Measurements from ENCODE around the gene CHCHD6.

CHCHD6 gene

DNA sequence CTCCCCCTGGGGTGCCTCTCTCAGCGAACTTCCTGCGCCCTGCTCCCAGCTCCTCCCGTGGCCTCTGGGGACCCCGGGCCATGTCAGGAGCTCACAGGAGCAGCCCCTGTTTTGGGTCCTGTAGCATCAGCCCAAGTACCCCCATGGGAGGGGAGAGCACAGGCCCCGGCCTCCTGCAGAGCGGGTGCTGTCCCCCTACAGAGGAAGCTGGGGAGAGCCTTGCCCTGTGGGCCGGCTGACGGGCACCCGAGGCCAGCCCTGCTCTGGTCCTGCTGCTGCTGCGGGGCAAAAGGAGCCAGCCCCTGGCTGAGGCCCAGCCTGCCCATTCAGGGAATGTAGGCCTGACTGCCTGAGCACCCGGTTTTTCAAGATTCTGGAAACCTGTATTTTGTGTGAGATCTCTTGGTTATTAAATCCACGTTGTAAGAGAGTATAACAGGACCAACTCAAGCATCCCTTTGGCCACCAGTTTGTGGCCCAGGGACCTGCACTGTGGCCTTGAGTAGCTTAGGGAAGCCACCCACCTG is 291.3 kb downstream of the CHCHD6 start:
- H3K4me3 ChIP-seq (ENCODE audit: low read length): no peak overlapping the region
- TF ChIP-seq ZNF274 (IDR thresholded peaks at IDR 0.05; ENCODE audit: low read depth, low read length): no peak

DNA sequence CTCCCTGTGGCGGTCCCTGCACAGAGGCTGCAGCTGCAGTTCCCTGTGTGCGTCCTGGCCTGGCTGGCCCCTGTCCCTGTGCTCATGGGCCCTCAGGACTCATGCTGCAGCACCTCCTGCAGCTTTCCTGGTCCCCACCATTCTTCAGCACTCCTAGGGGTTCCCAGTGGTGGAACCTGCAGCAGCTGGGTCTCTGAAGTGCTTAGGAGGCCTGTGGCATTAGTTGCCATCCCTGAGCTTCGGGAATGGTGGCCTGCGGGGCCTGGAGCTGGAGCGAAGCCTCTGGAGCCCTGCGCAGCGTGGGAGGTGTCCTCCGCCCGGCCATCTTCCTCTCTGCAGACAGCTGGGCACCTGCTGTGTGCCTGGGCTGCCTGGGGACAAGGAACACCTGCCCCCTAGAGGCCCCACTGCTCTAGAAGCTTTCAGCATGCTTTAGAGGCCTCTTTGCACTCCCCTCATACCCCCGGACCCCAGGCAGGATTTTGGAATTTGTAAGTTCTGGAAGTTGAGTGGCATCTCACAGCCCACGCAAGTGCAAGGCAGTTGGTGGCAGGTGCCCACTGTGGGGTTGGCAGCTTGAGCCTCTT is 292.0 kb downstream of the CHCHD6 start:
- TF ChIP-seq ZNF274 (IDR thresholded peaks at IDR 0.05; ENCODE audit: low read depth, low read length): no peak
- H3K4me3 ChIP-seq (ENCODE audit: low read length): no peak overlapping the region

GRCh38 chr3:126996905-126997304 is 292.9 kb downstream of the CHCHD6 start:
- no peak for TF ChIP-seq ZNF274 (IDR thresholded peaks at IDR 0.05; ENCODE audit: low read depth, low read length)
- no peak overlapping the region for H3K4me3 ChIP-seq (ENCODE audit: low read length)

DNA sequence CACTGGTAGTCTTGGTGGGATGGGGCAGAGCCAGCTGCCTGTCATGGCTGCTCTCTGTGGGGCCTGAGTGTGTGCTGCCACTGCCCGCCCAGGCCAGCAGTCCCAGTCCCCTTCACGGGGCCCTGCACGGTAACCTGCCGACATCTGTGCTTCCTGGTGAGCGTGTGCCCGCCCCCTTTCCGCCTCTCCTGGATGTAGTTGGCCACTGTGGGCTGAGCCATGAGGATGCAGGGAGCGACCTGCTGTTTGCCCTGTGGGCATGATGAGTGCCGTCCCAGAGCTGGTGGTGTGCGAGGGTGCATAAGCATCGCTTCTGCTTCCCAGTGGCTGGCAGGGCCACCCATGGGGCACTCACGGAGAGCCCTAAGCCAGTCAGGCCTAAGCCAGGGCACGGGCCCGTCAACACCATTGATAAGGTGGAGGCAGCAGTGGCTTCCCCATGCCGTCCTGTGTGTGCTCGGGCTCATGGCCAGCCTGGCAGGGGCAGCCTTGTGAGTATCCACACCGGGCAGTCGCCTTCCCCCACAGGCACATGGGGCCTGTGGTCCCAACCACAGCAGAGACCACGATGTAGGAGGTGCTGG is 293.5 kb downstream of the CHCHD6 start:
- H3K4me3 ChIP-seq (ENCODE audit: low read length): no peak overlapping the region
- TF ChIP-seq ZNF274 (IDR thresholded peaks at IDR 0.05; ENCODE audit: low read depth, low read length): no peak

DNA sequence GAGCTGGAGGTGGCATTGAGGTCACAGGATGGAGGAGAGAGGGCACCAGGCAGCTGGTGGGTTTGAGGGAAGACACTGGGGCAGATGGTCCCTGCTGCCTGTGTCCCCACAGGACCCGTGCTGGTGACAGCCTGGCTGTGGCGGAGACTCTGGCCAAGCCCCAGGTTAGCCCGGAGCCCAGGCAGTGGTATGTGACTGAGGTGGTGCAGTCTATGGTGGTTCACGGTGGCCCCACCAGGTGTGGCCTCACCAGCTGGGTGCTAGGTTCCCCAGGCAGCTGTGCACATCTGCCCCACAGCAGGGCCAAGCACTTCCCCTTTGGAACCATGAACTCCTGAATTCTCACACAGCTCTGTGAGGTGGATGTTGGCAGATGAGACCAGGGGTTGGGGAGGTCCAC is 294.3 kb downstream of the CHCHD6 start:
- no peak overlapping the region for H3K4me3 ChIP-seq (ENCODE audit: low read length)
- TF ChIP-seq ZNF274 (IDR thresholded peaks at IDR 0.05; ENCODE audit: low read depth, low read length): no peak

DNA sequence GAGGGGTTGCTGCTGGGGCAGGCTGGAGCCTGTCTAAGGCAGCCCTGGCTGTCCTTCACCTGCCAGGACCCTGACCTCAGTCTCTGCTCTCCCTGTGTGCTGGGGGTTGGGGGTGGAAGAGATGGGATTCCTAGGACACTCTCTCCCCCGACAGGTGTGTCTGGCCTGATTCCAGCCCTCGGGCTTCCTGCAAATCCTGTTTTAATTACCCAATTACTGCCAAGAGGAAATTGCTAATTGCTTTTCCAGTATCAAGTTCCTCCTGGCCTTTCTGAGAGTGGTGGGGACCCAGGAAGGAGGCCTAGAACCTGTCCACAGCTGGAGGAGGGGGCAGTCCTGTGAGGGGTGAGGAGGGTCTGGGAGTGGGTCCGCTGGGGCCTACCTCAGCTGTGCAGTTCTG is 294.7 kb downstream of the CHCHD6 start:
- no peak overlapping the region for H3K4me3 ChIP-seq (ENCODE audit: low read length)
- no peak for TF ChIP-seq ZNF274 (IDR thresholded peaks at IDR 0.05; ENCODE audit: low read depth, low read length)

- H3K4me3 ChIP-seq (ENCODE audit: low read length): no peak overlapping the region
- no peak for TF ChIP-seq ZNF274 (IDR thresholded peaks at IDR 0.05; ENCODE audit: low read depth, low read length)
Observed at GRCh38 chr3:126999383-126999782, 295.3 kb downstream of the CHCHD6 start.

DNA sequence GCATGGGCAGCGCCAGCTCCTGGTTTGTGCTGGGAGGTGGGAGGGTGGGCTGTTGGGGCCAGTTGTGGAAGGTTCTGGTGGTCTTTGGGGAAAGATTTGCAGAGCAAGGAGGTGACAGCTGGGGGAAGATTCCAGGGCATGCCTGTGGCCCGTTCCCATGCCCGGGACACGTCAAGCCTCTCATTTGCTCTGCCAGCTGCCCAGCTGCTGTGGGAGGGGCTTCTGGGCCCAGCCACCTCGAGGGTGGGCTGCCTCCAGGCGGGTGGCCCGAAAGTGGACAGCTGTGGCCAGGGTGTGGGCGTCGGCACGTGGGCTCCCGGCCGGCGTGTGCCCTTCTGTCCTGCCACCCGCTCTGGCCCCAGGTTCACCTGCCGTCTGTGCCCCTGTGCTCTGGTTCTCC is 296.1 kb downstream of the CHCHD6 start:
- no peak overlapping the region for H3K4me3 ChIP-seq (ENCODE audit: low read length)
- no peak for TF ChIP-seq ZNF274 (IDR thresholded peaks at IDR 0.05; ENCODE audit: low read depth, low read length)

DNA sequence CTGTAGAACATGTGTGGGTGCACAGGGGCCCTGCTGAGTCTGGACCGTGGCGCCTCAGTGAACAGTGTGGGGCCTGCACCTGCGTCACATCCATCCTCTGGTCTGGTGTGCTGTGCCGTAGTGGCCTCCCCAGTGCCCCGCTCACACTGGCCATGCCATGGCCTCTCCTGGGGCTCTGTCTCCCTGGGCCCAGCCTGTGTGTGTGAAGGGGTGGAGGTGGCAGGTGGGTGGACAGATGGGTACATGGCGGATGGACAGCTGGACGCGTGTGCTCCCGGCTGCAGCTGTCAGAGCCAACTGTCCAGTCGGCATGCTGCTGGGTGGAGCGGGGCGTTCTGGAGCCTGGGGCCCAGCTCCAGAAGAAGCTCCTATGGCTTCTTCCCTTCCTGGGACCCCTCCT is 296.7 kb downstream of the CHCHD6 start:
- no peak overlapping the region for H3K4me3 ChIP-seq (ENCODE audit: low read length)
- no peak for TF ChIP-seq ZNF274 (IDR thresholded peaks at IDR 0.05; ENCODE audit: low read depth, low read length)

- no peak for TF ChIP-seq ZNF274 (IDR thresholded peaks at IDR 0.05; ENCODE audit: low read depth, low read length)
- no peak overlapping the region for H3K4me3 ChIP-seq (ENCODE audit: low read length)
Observed at GRCh38 chr3:127001486-127002194, 297.6 kb downstream of the CHCHD6 start.

DNA sequence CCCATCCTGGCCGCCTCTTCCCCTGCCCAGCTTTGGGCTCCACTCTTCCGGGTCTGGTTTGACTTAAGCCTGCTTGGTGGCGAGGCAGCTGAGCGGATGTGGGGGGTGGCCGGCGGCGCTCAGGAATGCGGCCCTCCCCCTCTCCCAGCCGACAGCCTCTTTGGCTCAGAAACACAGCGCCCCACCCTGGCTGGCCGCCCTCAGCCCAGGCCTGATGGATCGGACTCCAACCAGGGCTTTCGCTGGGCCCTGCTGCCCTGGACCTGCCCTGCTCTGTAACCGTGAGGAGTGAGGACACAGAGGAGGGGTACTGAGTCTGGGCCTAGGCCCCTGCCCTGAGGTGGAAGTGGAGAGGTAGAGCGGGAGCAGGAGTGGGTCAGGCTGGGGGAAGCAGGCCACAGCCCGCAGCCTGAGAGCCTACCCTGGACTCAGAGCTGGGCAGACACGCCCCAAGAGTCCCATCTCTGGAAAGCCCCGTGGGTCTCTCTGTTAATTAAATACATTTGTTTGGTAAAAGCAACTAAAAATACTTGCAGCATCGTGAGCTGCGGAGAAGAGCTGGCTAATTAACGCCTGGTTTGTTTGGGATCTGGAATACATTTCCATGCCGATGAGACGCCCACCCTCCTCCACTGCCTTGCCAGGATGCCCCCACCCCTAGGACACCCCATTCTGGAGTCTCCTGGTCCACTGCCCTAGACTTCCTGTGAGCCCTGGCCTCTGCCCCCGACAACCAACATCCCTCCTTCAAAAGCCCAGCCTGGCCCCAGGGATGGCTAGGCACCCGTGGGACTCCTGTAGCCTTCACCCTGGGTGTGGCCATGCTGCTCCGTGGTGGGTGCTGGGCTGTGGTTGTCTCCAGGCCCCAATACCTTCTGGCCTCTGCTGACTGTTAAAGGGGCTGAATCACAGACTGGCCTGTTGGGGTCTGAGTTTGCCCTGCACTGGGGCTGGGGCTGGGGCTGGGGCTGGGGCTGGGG is 298.4 kb downstream of the CHCHD6 start:
- no peak for TF ChIP-seq ZNF274 (IDR thresholded peaks at IDR 0.05; ENCODE audit: low read depth, low read length)
- H3K4me3 ChIP-seq (ENCODE audit: low read length): no peak overlapping the region

GRCh38 chr3:127003175-127003555 is 299.1 kb downstream of the CHCHD6 start:
- no peak overlapping the region for H3K4me3 ChIP-seq (ENCODE audit: low read length)
- TF ChIP-seq ZNF274 (IDR thresholded peaks at IDR 0.05; ENCODE audit: low read depth, low read length): no peak

- no peak for TF ChIP-seq ZNF274 (IDR thresholded peaks at IDR 0.05; ENCODE audit: low read depth, low read length)
- no peak overlapping the region for H3K4me3 ChIP-seq (ENCODE audit: low read length)
Observed at GRCh38 chr3:127003601-127004280, 299.7 kb downstream of the CHCHD6 start.

Measured in GM08714 (cell line).